IPS-15b (cell line): Measurements from ENCODE around the gene ZNF503.

Experiments used
- H3K27me3 ChIP-seq: one replicate; pipeline ENCODE4 v1.6.1; 2013; ENCODE audit warnings: low read length; ENCODE audit not compliant: control insufficient read depth, insufficient read depth
- H3K36me3 ChIP-seq: one replicate; pipeline ENCODE4 v1.6.1; 2013; ENCODE audit warnings: low read length; ENCODE audit not compliant: control insufficient read depth, insufficient read depth
- H3K4me1 ChIP-seq: one replicate; pipeline ENCODE4 v1.6.1; 2013; ENCODE audit warnings: mild to moderate bottlenecking, low read length; ENCODE audit not compliant: control insufficient read depth, insufficient read depth
- H3K4me3 ChIP-seq: one replicate; pipeline ENCODE4 v1.5.1; 2013; ENCODE audit warnings: low read depth, low read length
- H3K9ac ChIP-seq: one replicate; pipeline ENCODE4 v1.6.1; 2013; ENCODE audit warnings: low read depth, mild to moderate bottlenecking, low read length
- H3K9me3 ChIP-seq: one replicate; pipeline ENCODE4 v1.6.1; 2013; ENCODE audit warnings: mild to moderate bottlenecking, low read length; ENCODE audit not compliant: control insufficient read depth, insufficient read depth

ZNF503 gene

DNA sequence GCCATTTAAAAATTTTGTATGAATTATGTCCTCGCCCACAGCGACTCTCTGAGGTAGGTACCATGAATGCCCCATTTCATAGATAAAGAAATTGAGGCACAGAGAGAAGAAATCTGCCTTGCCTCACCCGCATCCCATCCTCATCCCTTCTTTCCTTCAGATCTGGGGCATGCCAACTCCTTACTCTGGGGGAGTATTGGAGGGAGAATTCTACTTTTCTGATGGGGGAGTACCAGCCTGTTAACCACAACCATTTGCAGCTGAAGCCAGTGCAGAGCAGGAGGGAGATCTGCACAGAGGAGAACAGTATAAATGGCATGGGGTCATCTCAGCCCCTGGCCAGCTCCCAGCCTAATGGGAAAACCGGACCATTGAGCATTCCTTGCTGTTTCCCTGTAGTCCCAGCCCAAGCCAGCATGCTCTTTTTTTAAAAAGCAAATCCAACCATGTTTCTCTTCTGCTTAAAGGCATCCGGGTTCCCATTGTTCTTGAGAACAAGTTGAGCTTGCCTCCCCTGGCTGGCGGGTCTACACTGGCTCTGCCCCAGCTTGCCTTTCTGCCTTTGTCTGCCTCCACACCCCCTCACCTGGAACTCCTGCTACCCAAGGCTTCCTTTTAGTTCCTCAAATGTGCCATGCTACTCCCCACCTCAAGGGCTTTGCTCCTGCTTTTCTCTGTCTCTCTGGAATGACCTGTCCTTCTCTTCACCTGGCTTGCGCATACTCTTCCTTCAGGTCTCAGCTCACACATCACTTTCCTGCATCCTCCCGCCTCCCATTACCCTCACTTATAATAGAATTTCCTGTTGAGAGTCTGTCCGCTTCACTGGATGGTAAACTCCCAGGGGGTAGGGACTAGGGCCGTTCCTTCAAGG lies 8.8 kb upstream of the ZNF503 start:
- Histone ChIP-seq H3K4me1 (peaks cover 10% of the 10 kb centered on the region), H3K4me3 (peak overlapping the region; percentile 39), H3K9me3 (no peaks in the 10 kb centered on the region), H3K27me3 (peaks cover 92% of the 10 kb centered on the region), H3K9ac (no peak overlapping the region), H3K36me3 (no peaks in the 10 kb centered on the region)

- H3K4me3 ChIP-seq: peak overlapping the region; percentile 55
- no peaks in the 10 kb centered on the region for H3K36me3 ChIP-seq
- H3K9me3 ChIP-seq: no peaks in the 10 kb centered on the region
- peaks cover 10% of the 10 kb centered on the region for H3K4me1 ChIP-seq
- H3K9ac ChIP-seq: no peak overlapping the region
- peaks cover 92% of the 10 kb centered on the region for H3K27me3 ChIP-seq
These were observed 7.6 kb upstream of the ZNF503 start for GRCh38 chr10:75408911-75409885.

- no peaks in the 10 kb centered on the region for H3K36me3 ChIP-seq
- peaks cover 10% of the 10 kb centered on the region for H3K4me1 ChIP-seq
- H3K9me3 ChIP-seq: no peaks in the 10 kb centered on the region
- H3K27me3 ChIP-seq: peaks cover 92% of the 10 kb centered on the region
- peak overlapping the region; percentile 55 for H3K4me3 ChIP-seq
- H3K9ac ChIP-seq: no peak overlapping the region
These were observed 6.9 kb upstream of the ZNF503 start for GRCh38 chr10:75408509-75408875.

- no peaks in the 10 kb centered on the region for H3K36me3 ChIP-seq
- peaks cover 10% of the 10 kb centered on the region for H3K4me1 ChIP-seq
- H3K9me3 ChIP-seq: no peaks in the 10 kb centered on the region
- H3K4me3 ChIP-seq: peak overlapping the region; percentile 55
- no peak overlapping the region for H3K9ac ChIP-seq
- peaks cover 92% of the 10 kb centered on the region for H3K27me3 ChIP-seq
These were observed 6.3 kb upstream of the ZNF503 start for GRCh38 chr10:75407713-75408508.

DNA sequence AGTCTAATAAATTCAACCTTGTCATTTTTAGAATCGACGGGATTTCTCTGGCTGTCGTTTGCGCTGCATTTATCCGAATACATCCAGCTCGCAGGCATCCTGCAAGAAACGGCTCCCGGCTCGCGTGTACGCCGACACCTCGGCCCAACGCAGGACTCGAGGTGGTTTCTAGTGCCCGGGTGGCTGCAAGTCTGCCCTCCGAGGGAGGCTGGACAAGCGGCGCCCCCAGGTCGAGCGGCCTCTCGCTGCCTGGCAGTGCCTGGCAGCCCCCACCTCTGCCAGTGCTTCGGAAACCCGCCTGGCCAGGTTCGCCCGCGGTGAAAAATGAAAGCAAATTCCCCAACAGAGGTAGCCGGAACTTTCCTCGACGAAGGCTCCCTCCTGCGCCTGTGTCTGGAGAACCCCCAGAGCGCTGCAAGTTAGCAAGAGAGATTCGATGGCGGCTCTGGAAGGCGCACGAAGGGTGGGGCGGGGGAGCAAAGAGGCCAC lies 5.7 kb upstream of the ZNF503 start:
- Histone ChIP-seq H3K9ac (no peak overlapping the region), H3K4me1 (peaks cover 10% of the 10 kb centered on the region), H3K4me3 (peak overlapping the region; percentile 41), H3K9me3 (no peaks in the 10 kb centered on the region), H3K27me3 (peaks cover 86% of the 10 kb centered on the region), H3K36me3 (no peaks in the 10 kb centered on the region)

DNA sequence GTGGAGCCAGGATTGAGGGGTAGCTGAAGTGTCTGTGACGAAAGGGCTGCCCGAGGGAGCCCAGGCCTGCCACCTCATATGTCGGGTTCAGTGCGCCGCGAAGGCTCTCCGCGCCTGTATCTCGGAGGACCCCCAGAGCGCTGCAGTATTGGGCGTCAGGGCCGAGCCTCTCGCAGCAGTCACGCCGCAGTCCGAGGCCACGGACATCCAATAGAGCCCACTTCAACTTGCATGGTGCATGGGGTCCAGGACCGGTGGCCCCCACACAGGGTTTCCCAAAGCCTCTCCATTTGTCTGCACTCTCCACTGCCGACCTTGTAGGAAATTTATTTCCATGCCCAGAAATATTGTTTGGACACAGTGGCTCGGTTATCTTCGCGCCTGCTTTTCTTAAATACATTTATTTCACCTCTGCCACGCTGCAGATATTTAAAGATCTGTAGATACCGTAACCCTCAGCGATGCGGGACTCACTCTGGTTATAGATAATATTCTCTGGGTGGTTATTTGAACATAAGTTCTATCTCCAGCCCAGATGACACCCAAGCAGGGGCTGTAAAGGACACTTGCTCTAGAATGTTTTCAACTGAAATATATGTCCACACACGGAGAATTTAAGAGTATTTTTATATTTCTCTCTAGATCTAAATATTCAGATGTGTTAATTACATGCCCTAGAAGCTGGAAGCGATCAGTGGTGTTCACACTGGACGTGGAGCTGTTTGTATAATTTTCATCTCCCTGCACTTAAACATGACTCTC lies 5.1 kb upstream of the ZNF503 start:
- H3K36me3 ChIP-seq: no peaks in the 10 kb centered on the region
- no peaks in the 10 kb centered on the region for H3K9me3 ChIP-seq
- H3K9ac ChIP-seq: no peak overlapping the region
- peaks cover 10% of the 10 kb centered on the region for H3K4me1 ChIP-seq
- peak overlapping the region; percentile 41 for H3K4me3 ChIP-seq
- H3K27me3 ChIP-seq: peaks cover 80% of the 10 kb centered on the region

DNA sequence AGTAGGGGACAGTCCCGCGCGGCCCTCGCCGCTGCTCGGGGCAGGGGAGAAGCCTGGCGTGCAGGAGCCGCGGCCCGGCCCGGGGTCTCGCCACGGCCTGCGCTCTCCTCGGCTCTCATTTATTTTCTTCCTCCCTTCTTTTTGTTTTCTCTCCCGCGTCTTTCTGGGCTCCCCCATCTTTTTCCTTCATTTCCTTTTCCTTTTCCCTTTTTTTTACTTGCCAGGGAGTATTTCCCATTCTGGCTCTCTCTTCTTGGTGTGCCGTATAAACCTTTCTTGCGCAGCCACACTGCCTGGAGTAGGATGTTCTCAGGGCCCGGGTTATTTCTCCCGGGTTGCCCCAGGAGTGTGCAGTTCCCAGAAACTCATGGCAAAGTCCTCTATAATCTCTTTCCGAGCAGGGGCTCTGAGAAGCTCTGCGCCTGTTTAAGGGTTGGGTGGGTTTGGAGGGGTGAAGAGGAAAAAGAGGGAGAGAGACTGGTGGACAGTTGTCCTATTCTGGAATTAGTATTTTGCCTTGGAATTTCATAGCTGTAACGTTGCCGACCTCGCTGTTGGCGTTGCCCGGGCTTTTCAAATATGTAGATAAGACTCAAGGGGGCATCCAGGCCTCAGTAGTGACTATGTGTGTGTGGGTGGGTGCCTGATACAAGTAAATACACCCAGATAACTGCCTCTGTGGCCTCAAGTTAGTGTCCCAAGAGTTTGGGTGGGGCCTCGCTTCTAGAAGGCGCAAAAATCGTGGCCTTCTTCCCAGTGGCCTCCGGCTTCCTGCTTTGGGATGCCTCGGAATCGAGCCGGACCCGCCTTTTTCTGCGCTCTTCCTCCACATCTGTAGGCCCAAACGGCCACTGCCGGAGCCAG lies 4.3 kb upstream of the ZNF503 start:
- H3K4me3 ChIP-seq: peak overlapping the region; percentile 32
- H3K9ac ChIP-seq: no peak overlapping the region
- H3K27me3 ChIP-seq: peaks cover 74% of the 10 kb centered on the region
- H3K9me3 ChIP-seq: no peaks in the 10 kb centered on the region
- H3K36me3 ChIP-seq: no peaks in the 10 kb centered on the region
- peaks cover 10% of the 10 kb centered on the region for H3K4me1 ChIP-seq

GRCh38 chr10:75404815-75405597 lies 3.4 kb upstream of the ZNF503 start:
- H3K36me3 ChIP-seq: no peaks in the 10 kb centered on the region
- H3K27me3 ChIP-seq: peaks cover 74% of the 10 kb centered on the region
- no peaks in the 10 kb centered on the region for H3K9me3 ChIP-seq
- peak overlapping the region; percentile 62 for H3K4me3 ChIP-seq
- H3K9ac ChIP-seq: no peak overlapping the region
- peaks cover 3% of the 10 kb centered on the region for H3K4me1 ChIP-seq

DNA sequence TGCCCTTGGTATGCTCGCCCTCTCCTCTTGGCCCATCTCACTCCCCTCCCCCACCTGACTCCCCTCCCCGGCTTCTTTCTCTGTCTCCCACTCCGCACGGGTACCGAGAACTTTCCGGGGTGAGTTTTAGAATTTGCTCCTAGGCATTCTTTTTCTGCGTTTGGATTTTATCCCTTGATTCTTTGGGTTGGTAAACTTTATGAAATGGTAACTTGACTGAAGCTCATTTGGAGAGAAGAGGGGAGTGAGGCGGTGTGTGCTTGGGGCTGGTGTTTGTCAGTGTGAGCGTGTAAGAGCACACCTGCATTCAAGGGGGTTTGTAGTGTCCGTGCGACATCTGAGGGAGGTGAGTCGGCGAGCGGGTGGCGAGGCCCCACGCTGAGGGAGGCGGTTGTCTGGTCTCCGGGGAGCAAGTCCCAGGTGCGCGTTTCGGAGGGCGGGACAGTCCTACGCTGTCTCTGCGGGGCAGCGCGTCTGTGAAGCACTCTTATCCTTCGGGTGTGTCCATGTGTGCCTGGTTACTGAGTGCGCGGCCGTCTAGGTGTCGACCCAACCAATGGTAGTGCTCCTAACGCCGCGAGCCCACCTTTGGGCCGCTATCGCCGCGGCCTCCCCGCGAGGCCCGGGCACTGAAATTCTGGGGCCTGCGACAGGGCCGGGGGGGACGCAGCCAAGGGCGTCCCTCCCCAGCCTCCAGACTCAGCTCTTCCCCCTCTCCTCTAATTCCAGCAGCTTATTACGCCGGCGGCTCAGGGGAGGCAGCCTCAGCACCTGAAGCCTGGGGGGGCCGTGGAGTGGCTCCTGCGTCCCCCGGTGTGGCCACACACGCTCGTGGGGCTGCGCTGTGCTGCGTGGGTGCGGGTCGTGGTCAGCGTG lies 2.6 kb upstream of the ZNF503 start:
- H3K4me3 ChIP-seq: peak overlapping the region; percentile 62
- peaks cover 3% of the 10 kb centered on the region for H3K4me1 ChIP-seq
- no peak overlapping the region for H3K9ac ChIP-seq
- H3K27me3 ChIP-seq: peaks cover 76% of the 10 kb centered on the region
- no peaks in the 10 kb centered on the region for H3K9me3 ChIP-seq
- peaks cover 2% of the 10 kb centered on the region for H3K36me3 ChIP-seq
